GM23248 (cell line): Measurements from ENCODE around the gene COG5. TPM values are rescaled to one million over a fixed set of nuclear protein-coding genes. Genes with fewer than 3 reads are reported as not detected.

Source experiments
- DNase-seq: peaks from one replicate; pipeline ENCODE4 v3.0.0-alpha.2; 2015
- H2AFZ ChIP-seq: fragments of 200-600 bp; sonication (generic); 2 replicates; pipeline ENCODE4 v1.6.1; 2016; ENCODE audit warnings: antibody characterized with exemption
- H3F3A ChIP-seq: fragments of 200-600 bp; sonication (generic); 2 replicates; pipeline ENCODE4 v1.6.1; 2016; ENCODE audit warnings: mild to moderate bottlenecking, antibody characterized with exemption, mixed run types; ENCODE audit not compliant: insufficient read depth
- H3K27ac ChIP-seq: fragments of 200-600 bp; sonication (generic); 2 replicates; pipeline ENCODE4 v1.5.1; 2016; ENCODE audit warnings: mild to moderate bottlenecking
- H3K27me3 ChIP-seq: fragments of 200-600 bp; sonication (generic); replicated peaks from 2 replicates; pipeline ENCODE4 v1.6.1; 2016; ENCODE audit warnings: mild to moderate bottlenecking; ENCODE audit not compliant: insufficient read depth
- H3K36me3 ChIP-seq: fragments of 200-600 bp; sonication (generic); 2 replicates; pipeline ENCODE4 v1.6.1; 2016; ENCODE audit warnings: low read depth, mild to moderate bottlenecking
- H3K4me1 ChIP-seq: fragments of 200-600 bp; sonication (generic); 2 replicates; pipeline ENCODE4 v1.6.1; 2016; ENCODE audit warnings: mild to moderate bottlenecking; ENCODE audit not compliant: insufficient read depth
- H3K4me2 ChIP-seq: fragments of 200-600 bp; sonication (generic); one replicate; pipeline ENCODE4 v1.6.1; 2016; ENCODE audit warnings: mild to moderate bottlenecking; ENCODE audit not compliant: unreplicated experiment
- H3K4me3 ChIP-seq: fragments of 200-600 bp; sonication (generic); 2 replicates; pipeline ENCODE4 v1.5.1; 2016; ENCODE audit warnings: mild to moderate bottlenecking
- H3K79me2 ChIP-seq: fragments of 200-600 bp; sonication (generic); 2 replicates; pipeline ENCODE4 v1.6.1; 2016; ENCODE audit warnings: mild to moderate bottlenecking; ENCODE audit not compliant: insufficient read depth
- H3K9ac ChIP-seq: fragments of 200-600 bp; sonication (generic); 2 replicates; pipeline ENCODE4 v1.6.1; 2016; ENCODE audit warnings: mild to moderate bottlenecking
- H3K9me2 ChIP-seq: fragments of 200-600 bp; sonication (generic); 2 replicates; pipeline ENCODE4 v1.6.1; 2016; ENCODE audit warnings: mixed run types, mild to moderate bottlenecking, moderate library complexity; ENCODE audit not compliant: insufficient read depth
- H3K9me3 ChIP-seq: fragments of 200-600 bp; sonication (generic); one replicate; pipeline ENCODE4 v1.6.1; 2017; ENCODE audit warnings: low read depth
- H4K20me1 ChIP-seq: fragments of 200-600 bp; sonication (generic); 2 replicates; pipeline ENCODE4 v1.6.0; 2016; ENCODE audit not compliant: insufficient read depth
- EZH2 ChIP-seq: fragments of 200-600 bp; sonication (generic); IDR thresholded peaks from 2 replicates; pipeline ENCODE4 v1.6.1; 2018; ENCODE audit warnings: antibody characterized with exemption, mild to moderate bottlenecking; ENCODE audit not compliant: insufficient read depth, poor library complexity, severe bottlenecking
- EZH2phosphoT487 ChIP-seq: fragments of 200-600 bp; sonication (generic); IDR thresholded peaks from 2 replicates; pipeline ENCODE4 v1.6.1; 2018; ENCODE audit warnings: antibody characterized with exemption, moderate library complexity, mild to moderate bottlenecking, low read depth; ENCODE audit not compliant: insufficient read depth
- WGBS, 2 experiments: methylation state at CpG; one replicate each; pipeline ENCODE4 v1.1.6; 2015 to 2017; ENCODE audit warnings: low lambda C conversion rate in 2 of 2, low coverage in 1 of 2; ENCODE audit errors: missing lambda C conversion rate in 2 of 2; 5-methylcytosine and 5-hydroxymethylcytosine counted together
- in situ Hi-C: fragments of 300-500 bp; cut with MboI; formaldehyde crosslinking; loops from 2 replicates; pipeline ENCODE4 v1.15.0; 2020
- polyA plus RNA-seq: library from polyadenylated mRNA; unstranded; fragments of >200 nt; fragmentation: Nextera tagmentation; extraction: Ambion mirVana; gene quantifications from 2 replicates; pipeline ENCODE4 v1.2.1, GENCODE V29; 2016
- total RNA-seq: library from RNA; depleted of rRNA; stranded (reverse); fragments of >200 nt; shearing (Covaris generic); gene quantifications from 2 replicates; pipeline ENCODE4 v1.2.3, GENCODE V29; 2014

The COG5 gene
- total and polyA plus RNA-seq, 2 experiments from 2014 or later = 20.7 to 26.0 TPM

- 94 to 96% methylated on average over 1 of the region's 1 CpG for WGBS, 2 experiments
- Histone ChIP-seq H3K36me3 (no peaks in the 10 kb centered on the region), H3K4me1 (no peaks in the 10 kb centered on the region), H3K4me3 (no peak overlapping the region), H3K9me3 (no peaks in the 10 kb centered on the region), H2AFZ (no peak overlapping the region), H3K27me3 (no peaks in the 10 kb centered on the region), H3F3A (no peaks in the 10 kb centered on the region), H3K9ac (no peak overlapping the region), H3K9me2 (no peaks in the 10 kb centered on the region; the same call in 1 of the 2 replicates), H3K4me2 (no peak overlapping the region), H3K79me2 (0 out of 2 replicates have a peak, but pooled peaks cover 5% of the 10 kb centered on the region), H4K20me1 (no peaks in the 10 kb centered on the region), H3K27ac (no peak overlapping the region)
- TF ChIP-seq EZH2 (no peak), EZH2phosphoT487 (no peak)
- DNase-seq = no peak
- in situ Hi-C loops = no loop called here
These were observed 131.5 kb downstream of the COG5 start for GRCh38 chr7:107432261-107432660.

- Histone ChIP-seq H3K4me2 (no peak overlapping the region), H3K27me3 (no peaks in the 10 kb centered on the region), H3K9me2 (no peaks in the 10 kb centered on the region; the same call in 1 of the 2 replicates), H3K79me2 (0 out of 2 replicates have a peak, but pooled peaks cover 5% of the 10 kb centered on the region), H3K4me1 (no peaks in the 10 kb centered on the region), H2AFZ (no peak overlapping the region), H3K36me3 (no peaks in the 10 kb centered on the region), H3K27ac (no peak overlapping the region), H3F3A (no peaks in the 10 kb centered on the region), H4K20me1 (no peaks in the 10 kb centered on the region), H3K4me3 (no peak overlapping the region), H3K9me3 (no peaks in the 10 kb centered on the region), H3K9ac (no peak overlapping the region)
- DNase-seq = no peak
- in situ Hi-C loops = no loop called here
- TF ChIP-seq EZH2 (no peak), EZH2phosphoT487 (no peak)
These were observed 133.7 kb downstream of the COG5 start for GRCh38 chr7:107430057-107430456.

- Histone ChIP-seq H3K27me3 (no peaks in the 10 kb centered on the region), H3K9ac (no peak overlapping the region), H3K27ac (no peak overlapping the region), H3K9me2 (no peaks in the 10 kb centered on the region), H4K20me1 (no peaks in the 10 kb centered on the region), H3K9me3 (no peaks in the 10 kb centered on the region), H3K4me2 (no peak overlapping the region), H3F3A (no peaks in the 10 kb centered on the region), H3K4me1 (no peaks in the 10 kb centered on the region), H2AFZ (no peak overlapping the region), H3K79me2 (0 out of 2 replicates have a peak, but pooled peaks cover 5% of the 10 kb centered on the region), H3K36me3 (no peaks in the 10 kb centered on the region), H3K4me3 (no peak overlapping the region)
- TF ChIP-seq EZH2 (no peak), EZH2phosphoT487 (no peak)
- in situ Hi-C loops = no loop called here
- 74 to 78% methylated on average over 1 of the region's 1 CpG for WGBS, 2 experiments
- DNase-seq = no peak
These were observed 135.1 kb downstream of the COG5 start for GRCh38 chr7:107428642-107429041.

- in situ Hi-C loops = no loop called here
- Histone ChIP-seq H3K79me2 (0 out of 2 replicates have a peak, but pooled peaks cover 5% of the 10 kb centered on the region), H3K4me2 (no peak overlapping the region), H3K9me2 (no peaks in the 10 kb centered on the region), H3K9me3 (no peaks in the 10 kb centered on the region), H3K4me1 (no peaks in the 10 kb centered on the region), H3K9ac (no peak overlapping the region), H3K4me3 (no peak overlapping the region), H2AFZ (no peak overlapping the region), H3K27ac (no peak overlapping the region), H3K36me3 (no peaks in the 10 kb centered on the region), H3K27me3 (no peaks in the 10 kb centered on the region), H4K20me1 (no peaks in the 10 kb centered on the region), H3F3A (no peaks in the 10 kb centered on the region)
- TF ChIP-seq EZH2phosphoT487 (no peak), EZH2 (no peak)
- WGBS, 2 experiments = 83 to 88% methylated on average over 5 of the region's 5 CpGs
- no peak for DNase-seq
These were observed 136.3 kb downstream of the COG5 start for GRCh38 chr7:107427462-107427861.

- no peaks in the 10 kb centered on the region for H3K79me2 ChIP-seq
- no peaks in the 10 kb centered on the region for H3K9me3 ChIP-seq
- no peak overlapping the region for H3K4me2 ChIP-seq
- H3K27ac ChIP-seq = no peak overlapping the region
- no peaks in the 10 kb centered on the region for H3K4me1 ChIP-seq
- no peak for DNase-seq
- no peak overlapping the region for H3K4me3 ChIP-seq
- in situ Hi-C loops = no loop called here
- no peak overlapping the region for H3K9ac ChIP-seq
- no peak for TF ChIP-seq EZH2phosphoT487
- no peak for TF ChIP-seq EZH2
- no peaks in the 10 kb centered on the region for H3K9me2 ChIP-seq
- H4K20me1 ChIP-seq = no peaks in the 10 kb centered on the region
- H2AFZ ChIP-seq = no peak overlapping the region
- WGBS, 2 experiments = 97 to 100% methylated on average over 1 of the region's 1 CpG
- H3K36me3 ChIP-seq = 0 out of 2 replicates have a peak, but pooled peaks cover 3% of the 10 kb centered on the region
- H3F3A ChIP-seq = no peaks in the 10 kb centered on the region
- H3K27me3 ChIP-seq = no peaks in the 10 kb centered on the region
These were observed 149.5 kb downstream of the COG5 start for GRCh38 chr7:107414198-107414597.
